Measurements from ENCODE around the gene DIP2C.
"Not testable (repeated sequence)": the region's sequence is repeated elsewhere in the genome, so short reads cannot be mapped to it uniquely, and the experiment has no call there.

Gene DIP2C

GRCh38 chr10:673492-673891 is 16.0 kb downstream of the DIP2C start:
- no peak for FAIRE-seq

GRCh38 chr10:672992-673391 is 16.5 kb downstream of the DIP2C start:
- FAIRE-seq = no peak

GRCh38 chr10:672203-672602 is 17.3 kb downstream of the DIP2C start:
- FAIRE-seq = no peak

GRCh38 chr10:670990-671389 is 18.5 kb downstream of the DIP2C start:
- no peak for FAIRE-seq

- FAIRE-seq = no peak
Observed at GRCh38 chr10:670038-670437, 19.4 kb downstream of the DIP2C start.

- no peak for FAIRE-seq
Observed at GRCh38 chr10:668786-669485, 20.5 kb downstream of the DIP2C start.

GRCh38 chr10:667602-668143 is 21.8 kb downstream of the DIP2C start:
- FAIRE-seq = no peak

- FAIRE-seq = no peak
Observed at GRCh38 chr10:667096-667495, 22.4 kb downstream of the DIP2C start.

GRCh38 chr10:666237-667012 is 23.0 kb downstream of the DIP2C start:
- FAIRE-seq = no peak

GRCh38 chr10:665579-666091 is 23.8 kb downstream of the DIP2C start:
- no peak for FAIRE-seq

GRCh38 chr10:664893-665292 is 24.6 kb downstream of the DIP2C start:
- no peak for FAIRE-seq

- FAIRE-seq = no peak
Observed at GRCh38 chr10:664301-664700, 25.2 kb downstream of the DIP2C start.

GRCh38 chr10:663831-664251 is 25.6 kb downstream of the DIP2C start:
- no peak for FAIRE-seq

GRCh38 chr10:663466-663751 is 26.1 kb downstream of the DIP2C start:
- no peak for FAIRE-seq

- FAIRE-seq = no peak
Observed at GRCh38 chr10:662686-663465, 26.6 kb downstream of the DIP2C start.

GRCh38 chr10:662223-662605 is 27.3 kb downstream of the DIP2C start:
- no peak for FAIRE-seq

GRCh38 chr10:661597-662222 is 27.8 kb downstream of the DIP2C start:
- no peak for FAIRE-seq

- no peak for FAIRE-seq
Observed at GRCh38 chr10:660970-661596, 28.4 kb downstream of the DIP2C start.

GRCh38 chr10:660413-660969 is 29.0 kb downstream of the DIP2C start:
- no peak for FAIRE-seq

- FAIRE-seq = no peak
Observed at GRCh38 chr10:659688-660141, 29.8 kb downstream of the DIP2C start.

- FAIRE-seq = not testable (repeated sequence)
Observed at GRCh38 chr10:657816-658350, 31.6 kb downstream of the DIP2C start.

GRCh38 chr10:656883-657282 is 32.6 kb downstream of the DIP2C start:
- FAIRE-seq = no peak

All from colon (tissue), 2 donors.